Suprapubic skin (tissue), 4 donors: Measurements from ENCODE around the gene SPP1. TPM values are rescaled to one million over a fixed set of nuclear protein-coding genes. Genes with fewer than 3 reads are reported as not detected.
"Not testable (repeated sequence)": the region's sequence is repeated elsewhere in the genome, so short reads cannot be mapped to it uniquely, and the experiment has no call there.

ENCODE experiments used
- DNase-seq, 2 donors: peaks; one replicate each; pipeline ENCODE4 v3.0.0-alpha.2; 2019; ENCODE audit warnings: low spot score in 2 of 2
- H3K27ac ChIP-seq: fragments of 200-600 bp; sonication (generic); one replicate; pipeline ENCODE4 v1.5.1; 2019
- H3K27me3 ChIP-seq: fragments of 200-600 bp; sonication (generic); one replicate; pipeline ENCODE4 v1.5.1; 2019
- H3K36me3 ChIP-seq: fragments of 200-600 bp; sonication (generic); one replicate; pipeline ENCODE4 v1.5.1; 2019
- H3K4me1 ChIP-seq: fragments of 200-600 bp; sonication (generic); one replicate; pipeline ENCODE4 v1.5.1; 2019
- H3K4me3 ChIP-seq: fragments of 200-600 bp; sonication (generic); one replicate; pipeline ENCODE4 v1.5.1; 2019; ENCODE audit warnings: mild to moderate bottlenecking
- H3K9me3 ChIP-seq: fragments of 200-600 bp; sonication (generic); one replicate; pipeline ENCODE4 v1.5.1; 2019
- EP300 ChIP-seq: sonication (generic); formaldehyde crosslinking; IDR thresholded peaks from one replicate; pipeline ENCODE4 v1.6.1; 2017; ENCODE audit warnings: antibody characterized with exemption
- POLR2A ChIP-seq, 2 donors: fragments of 450-650 bp; IDR thresholded peaks; one replicate each; pipeline ENCODE4 v1.6.1; 2017; ENCODE audit warnings: antibody characterized with exemption in 2 of 2, mild to moderate bottlenecking in 2 of 2, moderate library complexity in 2 of 2
- POLR2AphosphoS5 ChIP-seq, 3 donors: sonication (generic); formaldehyde crosslinking; IDR thresholded peaks; one replicate each; pipeline ENCODE4 v1.6.1; 2017; ENCODE audit warnings: antibody characterized with exemption in 3 of 3
- WGBS: methylation state at CpG from one replicate; pipeline ENCODE4 v1.1.5; 2018; 5-methylcytosine and 5-hydroxymethylcytosine counted together
- total RNA-seq, 4 donors: library from RNA; depleted of rRNA; stranded (reverse); fragments of >200 nt; gene quantifications; one replicate each; pipeline ENCODE4 v1.1.0, GENCODE V29; 2016
- TF ChIP-seq, protein P1 (sequence below), 2 donors: fragments of 200-600 bp in 1 of 2; fragments of 450-650 bp in 1 of 2; sonication (generic) in 1 of 2; IDR thresholded peaks; one replicate each; pipeline ENCODE4 v1.5.1; 2016 to 2019; ENCODE audit warnings: antibody characterized with exemption in 2 of 2, mild to moderate bottlenecking in 1 of 2, moderate library complexity in 1 of 2

The SPP1 gene
- total RNA-seq, 4 donors from 2014 or later, result 2.0 to 11.3 (median 2.9) TPM; not detected in 1

DNA sequence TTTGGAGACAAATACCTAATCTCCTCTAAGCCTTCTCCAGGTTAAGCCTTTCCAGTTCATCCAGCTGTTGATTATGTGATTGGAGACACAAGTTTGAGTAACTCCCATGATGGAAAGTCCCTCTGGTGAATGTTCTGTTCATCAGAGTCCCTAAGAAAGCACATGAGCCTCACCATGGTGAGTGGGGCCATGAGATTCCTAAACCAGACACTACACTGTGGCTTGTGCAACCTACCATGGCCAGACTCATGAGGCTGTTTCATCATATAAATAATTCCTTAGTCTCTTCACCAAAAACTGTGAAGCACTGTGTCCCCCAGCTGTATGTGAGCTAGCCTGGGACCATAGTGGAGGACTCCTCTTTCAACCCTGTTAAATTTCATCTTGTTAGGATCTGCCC is 46.3 kb downstream of the SPP1 start:
- DNase-seq, result no peak
- Histone ChIP-seq H3K27me3 (no peaks in the 10 kb centered on the region), H3K4me3 (no peak overlapping the region), H3K36me3 (peaks cover 14% of the 10 kb centered on the region), H3K27ac (no peak overlapping the region), H3K9me3 (peaks cover 10% of the 10 kb centered on the region), H3K4me1 (peaks cover 19% of the 10 kb centered on the region)
- TF ChIP-seq POLR2A (IDR thresholded peaks at IDR 0.05), result no peak
- TF ChIP-seq POLR2AphosphoS5 (IDR thresholded peaks at IDR 0.05), result no peak
- no peak for TF ChIP-seq EP300
- TF ChIP-seq, protein P1, sequence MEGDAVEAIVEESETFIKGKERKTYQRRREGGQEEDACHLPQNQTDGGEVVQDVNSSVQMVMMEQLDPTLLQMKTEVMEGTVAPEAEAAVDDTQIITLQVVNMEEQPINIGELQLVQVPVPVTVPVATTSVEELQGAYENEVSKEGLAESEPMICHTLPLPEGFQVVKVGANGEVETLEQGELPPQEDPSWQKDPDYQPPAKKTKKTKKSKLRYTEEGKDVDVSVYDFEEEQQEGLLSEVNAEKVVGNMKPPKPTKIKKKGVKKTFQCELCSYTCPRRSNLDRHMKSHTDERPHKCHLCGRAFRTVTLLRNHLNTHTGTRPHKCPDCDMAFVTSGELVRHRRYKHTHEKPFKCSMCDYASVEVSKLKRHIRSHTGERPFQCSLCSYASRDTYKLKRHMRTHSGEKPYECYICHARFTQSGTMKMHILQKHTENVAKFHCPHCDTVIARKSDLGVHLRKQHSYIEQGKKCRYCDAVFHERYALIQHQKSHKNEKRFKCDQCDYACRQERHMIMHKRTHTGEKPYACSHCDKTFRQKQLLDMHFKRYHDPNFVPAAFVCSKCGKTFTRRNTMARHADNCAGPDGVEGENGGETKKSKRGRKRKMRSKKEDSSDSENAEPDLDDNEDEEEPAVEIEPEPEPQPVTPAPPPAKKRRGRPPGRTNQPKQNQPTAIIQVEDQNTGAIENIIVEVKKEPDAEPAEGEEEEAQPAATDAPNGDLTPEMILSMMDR (IDR thresholded peaks at IDR 0.05), result no peak

DNA sequence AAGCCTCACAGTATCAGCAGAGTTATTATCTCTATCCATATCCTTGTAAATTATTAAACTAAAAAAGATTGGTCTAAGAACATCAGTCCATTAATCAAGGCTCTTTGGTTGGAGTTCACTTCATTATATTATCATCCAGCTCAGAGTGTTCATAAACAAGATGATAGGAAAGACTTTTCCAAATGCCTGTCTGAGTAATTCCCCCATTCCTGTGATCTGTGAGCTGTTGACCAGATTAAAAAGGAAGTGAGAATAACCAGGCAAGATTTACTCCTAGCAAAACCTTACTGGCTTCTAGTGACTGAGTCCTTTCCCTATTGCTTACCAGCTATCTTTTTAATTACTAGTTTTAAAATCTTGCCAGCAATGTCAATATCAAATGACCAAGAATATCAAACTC is 46.8 kb downstream of the SPP1 start:
- Histone ChIP-seq H3K27ac (no peak overlapping the region), H3K4me1 (peaks cover 15% of the 10 kb centered on the region), H3K36me3 (peaks cover 17% of the 10 kb centered on the region), H3K27me3 (no peaks in the 10 kb centered on the region), H3K4me3 (no peak overlapping the region), H3K9me3 (peaks cover 10% of the 10 kb centered on the region)
- no peak for DNase-seq
- TF ChIP-seq, protein P1 (IDR thresholded peaks at IDR 0.05), result no peak
- TF ChIP-seq POLR2A (IDR thresholded peaks at IDR 0.05), result no peak
- no peak for TF ChIP-seq POLR2AphosphoS5 (IDR thresholded peaks at IDR 0.05)
- no peak for TF ChIP-seq EP300

DNA sequence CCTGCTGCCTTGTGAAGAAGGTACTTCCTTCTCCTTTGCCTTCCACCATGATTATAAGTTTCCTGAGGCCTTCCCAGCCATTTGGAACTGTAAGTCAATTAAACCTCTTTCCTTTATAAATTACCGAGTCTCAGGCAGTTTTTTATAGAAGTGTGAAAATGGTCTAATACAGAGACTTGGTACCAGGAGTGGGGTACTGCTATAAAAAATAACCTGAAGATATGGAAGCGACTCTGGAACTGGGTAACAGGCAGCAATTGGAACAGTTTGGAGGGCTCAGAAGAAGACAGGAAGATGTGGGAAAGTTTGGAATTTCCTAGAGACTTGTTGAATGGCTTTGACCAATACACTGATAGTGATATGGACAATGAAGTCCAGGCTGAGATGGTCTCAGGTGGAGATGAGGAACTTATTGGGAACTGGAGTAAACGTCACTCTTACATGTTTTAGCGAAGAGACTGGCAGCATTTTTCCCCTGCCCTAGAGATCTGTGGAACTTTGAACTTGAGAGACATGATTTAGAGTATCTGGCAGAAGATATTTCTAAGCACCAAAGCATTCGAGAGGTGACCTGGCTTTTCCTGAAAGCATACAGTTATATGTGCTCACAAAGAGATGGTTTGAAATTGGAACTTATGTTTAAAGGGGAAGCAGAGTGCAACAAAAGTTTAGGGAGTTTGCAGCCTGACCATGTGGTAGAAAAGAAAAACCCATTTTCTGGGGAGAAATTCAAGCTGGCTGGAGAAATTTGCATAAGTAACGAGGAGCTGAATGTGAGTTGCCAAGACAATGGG is 50.6 kb downstream of the SPP1 start:
- WGBS, result 96% methylated on average over 6 of the region's 6 CpGs
- peaks cover 15% of the 10 kb centered on the region for H3K36me3 ChIP-seq
- H3K27ac ChIP-seq, DNase-seq, H3K4me3 ChIP-seq, H3K27me3 ChIP-seq, H3K4me1 ChIP-seq, H3K9me3 ChIP-seq: not testable (repeated sequence)

GRCh38 chr4:88027611-88028608 is 52.4 kb downstream of the SPP1 start:
- TF ChIP-seq, protein P1 (IDR thresholded peaks at IDR 0.05), result no peak
- TF ChIP-seq EP300 (no peak), POLR2A (IDR thresholded peaks at IDR 0.05) (no peak), POLR2AphosphoS5 (IDR thresholded peaks at IDR 0.05) (no peak)
- no peak for DNase-seq
- Histone ChIP-seq H3K9me3 (peaks cover 10% of the 10 kb centered on the region), H3K36me3 (peaks cover 14% of the 10 kb centered on the region), H3K4me3 (no peak overlapping the region), H3K27ac (no peak overlapping the region), H3K4me1 (no peaks in the 10 kb centered on the region), H3K27me3 (no peaks in the 10 kb centered on the region)
- 51% methylated on average over 4 of the region's 4 CpGs for WGBS

- H3K27me3 ChIP-seq, result no peaks in the 10 kb centered on the region
- H3K36me3 ChIP-seq, result peaks cover 14% of the 10 kb centered on the region
- peaks cover 10% of the 10 kb centered on the region for H3K9me3 ChIP-seq
- H3K4me1 ChIP-seq, result no peaks in the 10 kb centered on the region
- H3K27ac ChIP-seq, result no peak overlapping the region
- no peak for DNase-seq
- H3K4me3 ChIP-seq, result no peak overlapping the region
- WGBS, result 81% methylated on average over 3 of the region's 3 CpGs
- TF ChIP-seq POLR2A (IDR thresholded peaks at IDR 0.05) (no peak), POLR2AphosphoS5 (IDR thresholded peaks at IDR 0.05) (no peak), EP300 (no peak)
- TF ChIP-seq, protein P1 (IDR thresholded peaks at IDR 0.05), result no peak
These were observed 53.4 kb downstream of the SPP1 start for GRCh38 chr4:88028946-88029345.
